IMR-90 (cell line): ENCODE data around the gene OR6P1. TPM values are rescaled to one million over a fixed set of nuclear protein-coding genes. Genes with fewer than 3 reads are reported as not detected.

Source experiments
- ATAC-seq: fragments of 200-7000 bp; cut with Tn5 transposase; 2 replicates; pipeline ENCODE4 v1.9.1; 2020; ENCODE audit warnings: low read depth, mild to moderate bottlenecking, moderate library complexity
- BruUV-seq: library from RNA; stranded (reverse); fragments of 400-500 nt; replicated peaks from 2 replicates; lab custom pipeline; 2021; lab: Mats Ljungman, UMichigan
- CTCF ChIA-PET: fragments of 300-600 bp; formaldehyde crosslinking; extraction: SDS; loops from one replicate; lab custom pipeline; 2021; ENCODE audit warnings: antibody characterized with exemption; lab: Yijun Ruan, JAX
- POLR2A ChIA-PET: fragments of 300-600 bp; sonication (Branson Sonifier 250); formaldehyde crosslinking; loops from one replicate; lab custom pipeline; 2022; ENCODE audit warnings: antibody characterized with exemption; ENCODE audit not compliant: unreplicated experiment; lab: Charles Lee
- DNase-seq: peaks from one replicate; pipeline ENCODE4 v3.0.0; 2013
- H2AFZ ChIP-seq: replicated peaks from 2 replicates; pipeline ENCODE3; 2013; ENCODE audit warnings: low read length, mild to moderate bottlenecking; ENCODE audit not compliant: poor library complexity
- H2AK5ac ChIP-seq: 2 replicates; pipeline ENCODE4 v1.6.1; 2013; ENCODE audit warnings: low read depth, low read length, inconsistent platforms
- H2AK9ac ChIP-seq: replicated peaks from 2 replicates; pipeline ENCODE3; 2013; ENCODE audit warnings: mild to moderate bottlenecking, low read depth, low read length, moderate library complexity; ENCODE audit not compliant: poor library complexity
- H2BK120ac ChIP-seq: 2 replicates; pipeline ENCODE4 v1.6.1; 2013; ENCODE audit warnings: low read depth, low read length, inconsistent platforms
- H2BK15ac ChIP-seq: 3 replicates; pipeline ENCODE4 v1.6.1; 2013; ENCODE audit warnings: low read depth, low read length, inconsistent platforms
- H2BK20ac ChIP-seq: 2 replicates; pipeline ENCODE4 v1.6.1; 2013; ENCODE audit warnings: low read depth, mild to moderate bottlenecking, inconsistent platforms, low read length, moderate library complexity
- H2BK5ac ChIP-seq: 2 replicates; pipeline ENCODE4 v1.6.1; 2013; ENCODE audit warnings: mild to moderate bottlenecking, low read depth, low read length, inconsistent platforms; ENCODE audit not compliant: poor library complexity, severe bottlenecking
- H3K14ac ChIP-seq: replicated peaks from 2 replicates; pipeline ENCODE4 v1.6.1; 2013; ENCODE audit warnings: low read depth, low read length, inconsistent platforms
- H3K18ac ChIP-seq: 2 replicates; pipeline ENCODE4 v1.6.1; 2013; ENCODE audit warnings: low read depth, low read length, control low read depth
- H3K23ac ChIP-seq: 2 replicates; pipeline ENCODE4 v1.6.1; 2013; ENCODE audit warnings: low read depth, low read length, inconsistent platforms
- H3K27ac ChIP-seq: 2 replicates; pipeline ENCODE4 v1.5.1; 2013; ENCODE audit warnings: mild to moderate bottlenecking, control low read depth, low read length; ENCODE audit not compliant: insufficient read depth
- H3K27me3 ChIP-seq: 2 replicates; pipeline ENCODE4 v1.6.1; 2013; ENCODE audit warnings: low read length; ENCODE audit not compliant: control insufficient read depth, insufficient read depth
- H3K36me3 ChIP-seq: 2 replicates; pipeline ENCODE4 v1.6.1; 2013; ENCODE audit warnings: low read length, mixed read lengths; ENCODE audit not compliant: control insufficient read depth, insufficient read depth
- H3K4ac ChIP-seq: 2 replicates; pipeline ENCODE4 v1.6.1; 2013; ENCODE audit warnings: low read depth, low read length, inconsistent platforms
- H3K4me1 ChIP-seq: 2 replicates; pipeline ENCODE4 v1.6.1; 2013; ENCODE audit warnings: low read length, mixed read lengths; ENCODE audit not compliant: control insufficient read depth, insufficient read depth
- H3K4me2 ChIP-seq: 2 replicates; pipeline ENCODE4 v1.6.1; 2013; ENCODE audit warnings: low read depth, mild to moderate bottlenecking, control low read depth, low read length, moderate library complexity
- H3K4me3 ChIP-seq: 2 replicates; pipeline ENCODE4 v1.5.1; 2013; ENCODE audit warnings: low read depth, mild to moderate bottlenecking, control low read depth, low read length, moderate library complexity; ENCODE audit not compliant: insufficient read depth
- H3K56ac ChIP-seq: 2 replicates; pipeline ENCODE4 v1.6.1; 2013; ENCODE audit warnings: low read length, inconsistent platforms; ENCODE audit not compliant: insufficient read depth; ENCODE audit errors: extremely low read depth
- H3K79me1 ChIP-seq, 2 experiments: 2 replicates each; pipeline ENCODE4 v1.6.1; 2013; ENCODE audit warnings: low read length in 2 of 2, inconsistent platforms in 1 of 2, low read depth in 1 of 2
- H3K9ac ChIP-seq: 2 replicates; pipeline ENCODE4 v1.6.1; 2013; ENCODE audit warnings: low read depth, low read length, control low read depth
- H3K9me1 ChIP-seq: 2 replicates; pipeline ENCODE4 v1.6.1; 2013; ENCODE audit warnings: low read length, inconsistent platforms; ENCODE audit not compliant: insufficient read depth
- H3K9me3 ChIP-seq: 2 replicates; pipeline ENCODE4 v1.6.1; 2013; ENCODE audit warnings: low read length; ENCODE audit not compliant: control insufficient read depth, insufficient read depth
- H4K20me1 ChIP-seq: 2 replicates; pipeline ENCODE4 v1.6.1; 2013; ENCODE audit warnings: low read length, inconsistent platforms; ENCODE audit not compliant: insufficient read depth
- H4K5ac ChIP-seq: 2 replicates; pipeline ENCODE4 v1.6.1; 2013; ENCODE audit warnings: mild to moderate bottlenecking, low read depth, low read length, control low read depth
- H4K8ac ChIP-seq, 2 experiments: 2 replicates each; pipeline ENCODE4 v1.6.1; 2013; ENCODE audit warnings: low read depth in 2 of 2, low read length in 2 of 2, control low read depth in 1 of 2, inconsistent platforms in 1 of 2
- H4K91ac ChIP-seq: 2 replicates; pipeline ENCODE4 v1.6.1; 2013; ENCODE audit warnings: low read depth, low read length, inconsistent platforms; ENCODE audit not compliant: insufficient read depth
- MAFK ChIP-seq: IDR thresholded peaks from 2 replicates; pipeline ENCODE4 v1.6.1; 2012; ENCODE audit warnings: low read depth, low read length, improper control_type of control experiment
- MXI1 ChIP-seq: IDR thresholded peaks from 2 replicates; pipeline ENCODE4 v1.6.1; 2012; ENCODE audit warnings: low read depth, mild to moderate bottlenecking, low read length, moderate library complexity, borderline replicate concordance
- RAD21 ChIP-seq: IDR thresholded peaks from 2 replicates; pipeline ENCODE4 v1.6.1; 2012; ENCODE audit warnings: low read length, improper control_type of control experiment
- whole genome bisulfite sequencing, 2 experiments: methylation state at CpG; one replicate each; pipeline versions ENCODE4 v1.1.5 to v1.1.7; 2013; ENCODE audit warnings: missing lambda C conversion rate in 2 of 2; ENCODE audit not compliant: insufficient read length in 1 of 2; ENCODE audit errors: extremely low coverage in 2 of 2; 5-methylcytosine and 5-hydroxymethylcytosine counted together
- dilution Hi-C: fragments of 300-500 bp; cut with HindIII; formaldehyde crosslinking; loops from one replicate; pipeline ENCODE4 v1.14.3; 2018; ENCODE audit warnings: low sequenced_read_pairs; ENCODE audit not compliant: unreplicated experiment
- in situ Hi-C: fragments of 300-500 bp; cut with MboI; formaldehyde crosslinking; loops from 3 replicates; pipeline ENCODE4 v1.14.3; 2019; ENCODE audit warnings: low sequenced_read_pairs, inconsistent platforms, mixed read lengths
- intact Hi-C: fragments of 100-400 bp; cut with micrococcal nuclease; formaldehyde crosslinking; loops from 2 replicates; pipeline ENCODE4 v1.10.0; 2022
- polyA plus RNA-seq, 3 experiments: library from polyadenylated mRNA; depleted of rRNA; stranded (reverse); fragments of >200 nt; gene quantifications; 2 replicates each; pipeline ENCODE4 v1.2.3, GENCODE V29; 2012; ENCODE audit warnings: low replicate concordance in 1 of 3
- total RNA-seq: library from RNA; depleted of rRNA; stranded (reverse); fragments of >200 nt; gene quantifications from 2 replicates; pipeline ENCODE4 v1.2.3, GENCODE V29; 2012

OR6P1 gene
- total and polyA plus RNA-seq, 2 of the 4 experiments (the other 2 are of a cell fraction) = not detected

DNA sequence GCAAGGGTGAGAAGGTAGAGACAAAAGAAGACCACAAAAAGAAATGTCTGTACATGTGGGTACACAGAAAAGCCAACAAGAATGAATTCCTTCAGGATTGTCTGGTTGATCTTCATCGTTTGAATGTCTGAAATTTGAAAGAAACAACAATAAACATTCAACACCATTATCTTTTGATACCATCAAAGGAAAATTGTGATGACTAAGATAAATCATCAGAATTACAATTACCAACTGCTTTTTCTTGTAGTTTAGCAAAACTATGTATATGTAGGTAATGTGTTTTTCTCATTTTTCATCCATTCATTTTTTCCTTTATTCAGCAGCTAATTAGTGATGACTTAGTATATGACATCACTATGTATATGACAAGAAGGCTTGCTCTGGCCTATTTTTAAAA, 9.4 kb upstream of the OR6P1 start, which contains the start of gene OR10X1:
Gene OR10X1, minus strand, starts transcription at position 167 of the 400 bp plus-strand sequence. Its CDS starts 0 bp downstream, at position 167.
- DNase-seq (no peak), ATAC-seq (no peak)
- H3K9me3 ChIP-seq = no peaks in the 10 kb centered on the region
- H3K14ac ChIP-seq = no peak within 1 kb of the TSS
- in situ Hi-C loops (no loop called here), intact Hi-C loops (no loop called here), dilution Hi-C loops (no loop called here)
- ChIA-PET CTCF (interaction anchor here (0.6 kb wide), 1 partner anchor 21 kb away, joined by 8 read pairs; no protein-coding TSS in a partner anchor), POLR2A (no interaction called here)
- no peak within 1 kb of the TSS for H4K91ac ChIP-seq
- H3K4me1 ChIP-seq = no peaks in the 10 kb centered on the region
- H3K23ac ChIP-seq = no peak within 1 kb of the TSS
- H2AK5ac ChIP-seq = no peak within 1 kb of the TSS
- H2AFZ ChIP-seq = no peak within 1 kb of the TSS
- H3K36me3 ChIP-seq = no peaks in the 10 kb centered on the region
- no peak within 1 kb of the TSS for H3K4me2 ChIP-seq
- H4K8ac ChIP-seq = no peak within 1 kb of the TSS
- H2AK9ac ChIP-seq = no peak within 1 kb of the TSS
- no peak within 1 kb of the TSS for H2BK15ac ChIP-seq
- H4K5ac ChIP-seq = no peak within 1 kb of the TSS
- H3K56ac ChIP-seq = no peak within 1 kb of the TSS
- H3K9me1 ChIP-seq = no peaks in the 10 kb centered on the region
- H3K4ac ChIP-seq = no peak within 1 kb of the TSS
- no peak within 1 kb of the TSS for H3K9ac ChIP-seq
- no CpG with 5 or more reads among the region's 1 CpG for WGBS, 2 experiments
- no peaks in the 10 kb centered on the region for H3K79me1 ChIP-seq
- no peak within 1 kb of the TSS for H2BK20ac ChIP-seq
- H3K18ac ChIP-seq = no peak within 1 kb of the TSS
- no peaks in the 10 kb centered on the region for H4K20me1 ChIP-seq
- no TSS peak for BruUV-seq
- no peak within 1 kb of the TSS for H3K27ac ChIP-seq
- no peak within 1 kb of the TSS for H3K4me3 ChIP-seq
- TF ChIP-seq MXI1 (no peak), RAD21 (no peak), MAFK (peak; percentile 37; the same call in 1 of the 2 replicates)
- H2BK5ac ChIP-seq = no peak within 1 kb of the TSS
- no peak within 1 kb of the TSS for H2BK120ac ChIP-seq
- no peaks in the 10 kb centered on the region for H3K27me3 ChIP-seq
